Measurements from ENCODE around the gene TBX2. TPM values are rescaled to one million over a fixed set of nuclear protein-coding genes. Genes with fewer than 3 reads are reported as not detected.

Gene TBX2
- total RNA-seq, 2 experiments from 2014 or later = 0.06 TPM; not detected in 1

DNA sequence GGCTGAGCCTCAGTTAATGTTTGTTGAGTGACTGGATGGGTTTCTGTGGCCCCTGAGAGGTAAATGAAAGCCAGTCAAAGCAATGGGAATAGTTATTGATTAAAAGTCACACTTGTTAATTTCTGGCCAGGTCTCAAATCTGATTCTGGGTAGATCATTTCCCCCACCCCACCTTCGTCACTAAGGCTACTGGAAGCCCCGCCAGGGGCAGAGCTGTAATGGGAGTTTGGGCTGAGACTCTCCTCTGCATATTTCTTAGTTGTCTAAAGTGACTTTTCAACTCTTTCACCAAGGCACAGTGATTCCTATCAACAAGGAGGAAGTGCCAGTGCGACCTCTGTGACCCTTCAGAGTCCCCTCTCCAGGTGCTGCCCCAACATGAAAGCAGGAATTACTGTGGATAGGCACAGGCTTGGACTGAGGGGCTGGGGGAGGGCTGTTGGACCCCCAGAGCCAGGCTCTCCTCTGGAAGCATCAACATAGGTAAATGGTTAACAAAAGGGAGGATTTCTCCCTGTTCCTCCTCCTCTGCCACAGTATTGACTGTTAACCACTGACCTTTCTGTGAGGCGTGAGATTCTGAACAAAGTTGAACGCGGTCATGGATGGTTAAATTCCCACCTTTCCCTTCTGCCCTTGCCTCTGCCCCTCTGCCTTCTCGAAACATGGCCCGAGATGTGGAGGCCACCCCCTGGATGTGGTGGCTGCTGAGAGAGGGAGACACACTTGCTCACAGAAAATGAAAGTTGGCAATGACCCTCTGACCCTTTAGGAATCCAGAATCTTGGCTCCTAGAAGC is 20.8 kb upstream of the TBX2 start:
- no peak overlapping the region for H3K4me3 ChIP-seq (ENCODE audit: low read length)
- no peaks in the 10 kb centered on the region for H3K27me3 ChIP-seq (ENCODE audit: control insufficient read depth in 1 of 2, insufficient read depth in 2 of 2, low read length in 2 of 2)
- Mint-ChIP-seq H3K36me3 (ENCODE audit: low read depth) (no peaks in the 10 kb centered on the region), H3K9me3 (no peaks in the 10 kb centered on the region), H3K4me3 (no peak overlapping the region), H3K27ac (no peak overlapping the region), H3K27me3 (no peaks in the 10 kb centered on the region), H3K4me1 (ENCODE audit: low read depth) (no peaks in the 10 kb centered on the region)
- ChIA-PET POLR2A (no interaction called here), CTCF (no interaction called here)
- no peak for DNase-seq
- no peaks in the 10 kb centered on the region for H3K4me1 ChIP-seq (ENCODE audit: insufficient read depth, low read length)
- H3K27ac ChIP-seq (ENCODE audit: low read depth in 1 of 2, low read length in 2 of 2) = no peak overlapping the region
- no peak for ATAC-seq (ENCODE audit: poor library complexity)
- no peaks in the 10 kb centered on the region for H3K9me3 ChIP-seq (ENCODE audit: control insufficient read depth in 1 of 2, insufficient read depth in 1 of 2, low read length in 2 of 2)
- intact Hi-C loops (cut with DNase I, micrococcal nuclease) = loop anchor here in 1 of 2 experiments (10.0 kb wide), 1 partner anchor 76 kb away; the partner anchor contains the start of gene TBX4
- H3K36me3 ChIP-seq (ENCODE audit: insufficient read depth, low read length) = no peaks in the 10 kb centered on the region
- TF ChIP-seq CTCF (IDR thresholded peaks at IDR 0.05) = no peak

GRCh38 chr17:61379457-61380216 is 20.0 kb upstream of the TBX2 start:
- CTCF ChIA-PET = interaction anchor here (0.5 kb wide), 1 partner anchor 639 kb away, joined by 3 read pairs; no protein-coding TSS in a partner anchor
- H3K4me1 Mint-ChIP-seq (ENCODE audit: low read depth) = no peaks in the 10 kb centered on the region
- H3K27ac ChIP-seq (ENCODE audit: low read depth in 1 of 2, low read length in 2 of 2) = no peak overlapping the region
- no peaks in the 10 kb centered on the region for H3K9me3 Mint-ChIP-seq
- no peaks in the 10 kb centered on the region for H3K4me1 ChIP-seq (ENCODE audit: insufficient read depth, low read length)
- POLR2A ChIA-PET = no interaction called here
- H3K36me3 Mint-ChIP-seq (ENCODE audit: low read depth) = no peaks in the 10 kb centered on the region
- intact Hi-C loops (cut with DNase I, micrococcal nuclease) = loop anchor here in 1 of 2 experiments (10.0 kb wide), 1 partner anchor 75 kb away; the partner anchor contains the start of gene TBX4
- H3K4me3 ChIP-seq (ENCODE audit: low read length) = no peak overlapping the region
- ATAC-seq (ENCODE audit: poor library complexity) (no peak), DNase-seq (no peak)
- H3K4me3 Mint-ChIP-seq = no peak overlapping the region
- H3K9me3 ChIP-seq (ENCODE audit: control insufficient read depth in 1 of 2, insufficient read depth in 1 of 2, low read length in 2 of 2) = no peaks in the 10 kb centered on the region
- H3K27me3 ChIP-seq (ENCODE audit: control insufficient read depth in 1 of 2, insufficient read depth in 2 of 2, low read length in 2 of 2) = no peaks in the 10 kb centered on the region
- H3K27ac Mint-ChIP-seq = no peak overlapping the region
- H3K27me3 Mint-ChIP-seq = no peaks in the 10 kb centered on the region
- TF ChIP-seq CTCF (IDR thresholded peaks at IDR 0.05) = no peak
- H3K36me3 ChIP-seq (ENCODE audit: insufficient read depth, low read length) = no peaks in the 10 kb centered on the region

DNA sequence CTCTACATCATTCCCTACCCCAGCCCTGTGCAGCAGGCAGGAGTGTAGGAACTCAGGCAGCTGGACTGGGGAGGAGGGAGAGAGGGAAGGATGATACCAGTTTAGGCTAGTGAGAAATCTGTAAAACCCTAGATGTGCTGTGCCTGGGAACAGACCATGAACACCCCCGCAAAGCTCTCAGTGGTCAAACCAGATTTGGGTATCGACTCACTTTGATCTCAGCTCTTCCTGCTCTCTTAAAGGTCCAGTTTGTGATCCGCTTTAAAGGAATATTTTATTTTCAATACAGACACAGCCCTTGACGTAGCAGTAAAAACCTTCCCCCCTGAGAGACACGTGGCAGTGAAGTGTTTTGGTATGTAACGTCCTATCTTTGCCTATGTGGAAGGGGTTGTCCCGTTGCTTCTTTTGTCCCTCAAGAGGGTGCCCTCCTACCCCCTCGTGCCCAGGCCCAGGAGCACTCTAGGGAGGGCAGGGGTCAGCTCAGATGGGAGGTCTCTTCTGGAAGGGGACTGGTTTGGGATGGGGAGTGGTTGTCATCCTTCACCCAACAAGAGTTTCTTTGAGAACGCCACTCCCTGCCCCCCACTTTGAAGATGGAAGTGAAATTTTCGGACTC is 19.3 kb upstream of the TBX2 start:
- Mint-ChIP-seq H3K27me3 (no peaks in the 10 kb centered on the region), H3K9me3 (no peaks in the 10 kb centered on the region), H3K36me3 (ENCODE audit: low read depth) (no peaks in the 10 kb centered on the region), H3K4me3 (no peak overlapping the region), H3K27ac (no peak overlapping the region), H3K4me1 (ENCODE audit: low read depth) (no peaks in the 10 kb centered on the region)
- Histone ChIP-seq H3K4me3 (ENCODE audit: low read length) (no peak overlapping the region), H3K27me3 (ENCODE audit: control insufficient read depth in 1 of 2, insufficient read depth in 2 of 2, low read length in 2 of 2) (no peaks in the 10 kb centered on the region), H3K27ac (ENCODE audit: low read depth in 1 of 2, low read length in 2 of 2) (no peak overlapping the region), H3K4me1 (ENCODE audit: insufficient read depth, low read length) (no peaks in the 10 kb centered on the region), H3K9me3 (ENCODE audit: control insufficient read depth in 1 of 2, insufficient read depth in 1 of 2, low read length in 2 of 2) (no peaks in the 10 kb centered on the region), H3K36me3 (ENCODE audit: insufficient read depth, low read length) (no peaks in the 10 kb centered on the region)
- no peak for TF ChIP-seq CTCF (IDR thresholded peaks at IDR 0.05)
- POLR2A ChIA-PET = no interaction called here
- ATAC-seq (ENCODE audit: poor library complexity) (no peak), DNase-seq (no peak)
- intact Hi-C loops (cut with DNase I, micrococcal nuclease) = no loop called here
- CTCF ChIA-PET = no interaction called here

Data from CD4-positive, alpha-beta T cell (primary cell).